ENCODE measurements around the gene BTBD2.

- TF ChIP-seq POLR2A (IDR thresholded peaks at IDR 0.05; ENCODE audit: low read depth, low read length) (no peak), POLR2AphosphoS5 (IDR thresholded peaks at IDR 0.05; ENCODE audit: low read depth, low read length) (no peak)
These were observed 57.8 kb downstream of the BTBD2 start for GRCh38 chr19:1957562-1958248.
